HCT116 (cell line): ENCODE results near the gene DHRSX. TPM values are rescaled to one million over a fixed set of nuclear protein-coding genes. Genes with fewer than 3 reads are reported as not detected.
"Not testable (repeated sequence)": the region's sequence is repeated elsewhere in the genome, so short reads cannot be mapped to it uniquely, and the experiment has no call there.

Source experiments
- ATAC-seq: fragments of 200-7000 bp; cut with Tn5 transposase; 2 replicates; pipeline ENCODE4 v1.9.1; 2020; ENCODE audit warnings: mild to moderate bottlenecking, moderate library complexity
- BruUV-seq: library from RNA; stranded (reverse); fragments of 400-500 nt; replicated peaks from 2 replicates; lab custom pipeline; 2021; lab: Mats Ljungman, UMichigan
- CTCF ChIA-PET: fragments of 300-600 bp; sonication (Branson Sonifier 250); formaldehyde crosslinking; loops from one replicate; lab custom pipeline; 2021; ENCODE audit warnings: antibody characterized with exemption; lab: Charles Lee
- POLR2A ChIA-PET: fragments of 300-600, 350-600 bp; sonication (Branson Sonifier 250); formaldehyde crosslinking; loops from one replicate; lab custom pipeline; 2021; ENCODE audit warnings: antibody characterized with exemption; lab: Charles Lee
- RAD21 ChIA-PET, 2 experiments: fragments of 300-600 bp; sonication (Branson Sonifier 250); formaldehyde crosslinking; loops; one replicate each; lab custom pipeline; 2023; ENCODE audit warnings: low total read pairs in 2 of 2; ENCODE audit not compliant: uncharacterized antibody in 2 of 2, unreplicated experiment in 2 of 2, low non-redundant PET in 1 of 2; lab: Charles Lee
- DNase-seq: peaks from one replicate; pipeline ENCODE4 v3.0.0-alpha.2; 2010; ENCODE audit warnings: low read depth, low spot score
- H2AFZ ChIP-seq: fragments of 200-600 bp; shearing (Covaris generic), sonication (generic); 2 replicates; pipeline ENCODE4 v1.6.1; 2017; ENCODE audit warnings: low read depth, mixed run types, mixed read lengths, antibody characterized with exemption, low read length; ENCODE audit not compliant: poor library complexity, severe bottlenecking
- H3K27ac ChIP-seq: 2 replicates; pipeline ENCODE4 v1.5.1; 2012; ENCODE audit warnings: low read depth, low read length
- H3K27me3 ChIP-seq: fragments of 200-600 bp; sonication (generic); 2 replicates; pipeline ENCODE4 v1.6.1; 2016; ENCODE audit warnings: mixed run types, low read length, mixed read lengths; ENCODE audit not compliant: insufficient read depth
- H3K36me3 ChIP-seq, 2 experiments: fragments of 200-500 bp in 1 of 2; fragments of 200-600 bp in 1 of 2; sonication (Bioruptor generic) in 1 of 2; sonication (generic) in 1 of 2; 2 replicates each; pipeline versions ENCODE4 v1.5.1 to v1.6.1; 2014 to 2016; ENCODE audit warnings: low read length in 2 of 2, inconsistent platforms in 1 of 2, mixed read lengths in 1 of 2, mixed run types in 1 of 2; ENCODE audit not compliant: insufficient read depth in 2 of 2, control insufficient read depth in 1 of 2
- H3K4me1 ChIP-seq, 2 experiments: fragments of 200-600 bp in 1 of 2; sonication (generic) in 1 of 2; 2 replicates each; pipeline versions ENCODE4 v1.5.1 to v1.6.1; 2012 to 2017; ENCODE audit warnings: low read length in 2 of 2, inconsistent platforms in 1 of 2, mild to moderate bottlenecking in 1 of 2, mixed read lengths in 1 of 2, mixed run types in 1 of 2, moderate library complexity in 1 of 2; ENCODE audit not compliant: insufficient read depth in 2 of 2, control insufficient read depth in 1 of 2
- H3K4me2 ChIP-seq: fragments of 200-600 bp; sonication (generic); 2 replicates; pipeline ENCODE4 v1.6.1; 2017; ENCODE audit warnings: mixed run types, low read length, mixed read lengths
- H3K4me3 ChIP-seq, 2 experiments: fragments of 200-600 bp in 1 of 2; sonication (generic) in 1 of 2; replicated peaks in 1 of 2; 2 replicates each; pipeline ENCODE4 v1.5.1; 2011 to 2016; ENCODE audit warnings: low read length in 2 of 2, control low read depth in 1 of 2, low read depth in 1 of 2, mild to moderate bottlenecking in 1 of 2, mixed read lengths in 1 of 2, mixed run types in 1 of 2
- H3K79me2 ChIP-seq: fragments of 200-600 bp; sonication (generic); 2 replicates; pipeline ENCODE4 v1.6.1; 2017; ENCODE audit warnings: mild to moderate bottlenecking, mixed run types, low read length, moderate library complexity, mixed read lengths; ENCODE audit not compliant: insufficient read depth
- H3K9ac ChIP-seq: fragments of 200-600 bp; sonication (generic); 2 replicates; pipeline ENCODE4 v1.6.1; 2016; ENCODE audit warnings: low read length, mixed read lengths
- H3K9me2 ChIP-seq: fragments of 200-600 bp; sonication (generic), shearing (Covaris generic); 2 replicates; pipeline ENCODE4 v1.6.1; 2017; ENCODE audit warnings: mixed run types, mild to moderate bottlenecking, moderate library complexity; ENCODE audit not compliant: insufficient read depth
- H3K9me3 ChIP-seq, 2 experiments: fragments of 200-500 bp in 1 of 2; fragments of 200-600 bp in 1 of 2; sonication (Bioruptor generic) in 1 of 2; sonication (generic) in 1 of 2; 2 replicates each; pipeline ENCODE4 v1.6.1; 2014 to 2017; ENCODE audit warnings: low read length in 2 of 2, mixed read lengths in 2 of 2, inconsistent platforms in 1 of 2, low read depth in 1 of 2, mild to moderate bottlenecking in 1 of 2, mixed run types in 1 of 2, moderate library complexity in 1 of 2; ENCODE audit not compliant: control insufficient read depth in 1 of 2, insufficient read depth in 1 of 2
- H4K20me1 ChIP-seq: fragments of 200-600 bp; sonication (generic), shearing (Covaris generic); 2 replicates; pipeline ENCODE4 v1.6.1; 2017; ENCODE audit warnings: mixed run types, mild to moderate bottlenecking, moderate library complexity; ENCODE audit not compliant: insufficient read depth
- CEBPB ChIP-seq: IDR thresholded peaks from 2 replicates; pipeline ENCODE4 v1.6.1; 2012; ENCODE audit warnings: low read depth
- EZH2 ChIP-seq: fragments of 200-600 bp; sonication (generic); IDR thresholded peaks from 2 replicates; pipeline ENCODE4 v1.6.1; 2017; ENCODE audit warnings: antibody characterized with exemption, mixed run types
- EZH2phosphoT487 ChIP-seq: fragments of 200-600 bp; IDR thresholded peaks from 2 replicates; pipeline ENCODE4 v1.6.1; 2018; ENCODE audit warnings: antibody characterized with exemption, borderline replicate concordance
- FOSL1 ChIP-seq: IDR thresholded peaks from 2 replicates; pipeline ENCODE4 v1.6.1; 2012; ENCODE audit warnings: low read depth
- JUND ChIP-seq: IDR thresholded peaks from 2 replicates; pipeline ENCODE4 v1.6.1; 2012
- MAX ChIP-seq: IDR thresholded peaks from 2 replicates; pipeline ENCODE4 v1.6.1; 2012
- POLR2A ChIP-seq: IDR thresholded peaks from 2 replicates; pipeline ENCODE4 v1.7.0; 2011; ENCODE audit warnings: borderline replicate concordance; ENCODE audit not compliant: insufficient read depth, insufficient read length; ENCODE audit errors: extremely low read depth
- POLR2AphosphoS5 ChIP-seq: IDR thresholded peaks from 2 replicates; pipeline ENCODE4 v1.6.1; 2011; ENCODE audit warnings: mild to moderate bottlenecking, low read depth, low read length, moderate library complexity
- REST ChIP-seq: IDR thresholded peaks from 2 replicates; pipeline ENCODE4 v1.6.1; 2012; ENCODE audit warnings: low read depth
- ZFX ChIP-seq: fragments of 450-650 bp; IDR thresholded peaks from 2 replicates; pipeline ENCODE4 v1.6.1; 2017
- intact Hi-C: fragments of 100-400 bp; cut with micrococcal nuclease; formaldehyde crosslinking; loops from 2 replicates; pipeline ENCODE4 v1.10.0; 2022
- total RNA-seq: library from RNA; stranded (reverse); gene quantifications from one replicate; pipeline ENCODE4 v1.2.1, GENCODE V29; 2021; ENCODE audit not compliant: unreplicated experiment

DHRSX gene
- total RNA-seq, 1 experiment from 2014 or later = 11.9 TPM

- POLR2A ChIA-PET = no interaction called here
- H3K4me2 ChIP-seq = no peak overlapping the region
- no peak overlapping the region for H2AFZ ChIP-seq
- ATAC-seq = no peak
- RAD21 ChIA-PET = no interaction called here
- H3K4me1 ChIP-seq = no peaks in the 10 kb centered on the region
- no peaks in the 10 kb centered on the region for H3K9me2 ChIP-seq
- no peaks in the 10 kb centered on the region for H3K9me3 ChIP-seq
- TF ChIP-seq CEBPB (no peak), POLR2A (no peak), ZFX (no peak), EZH2 (no peak), FOSL1 (no peak), JUND (no peak), POLR2AphosphoS5 (no peak), EZH2phosphoT487 (no peak), REST (no peak), MAX (no peak)
- TF ChIP-seq, all 23 proteins: peak for 0
- Histone ChIP-seq H3K27ac (no peak overlapping the region), H3K4me3 (no peak overlapping the region), H3K36me3 (no peaks in the 10 kb centered on the region), H3K9ac (no peak overlapping the region), H4K20me1 (no peaks in the 10 kb centered on the region), H3K79me2 (no peaks in the 10 kb centered on the region), H3K27me3 (no peaks in the 10 kb centered on the region)
- intact Hi-C loops = no loop called here
- no TSS peak for BruUV-seq
- CTCF ChIA-PET = no interaction called here
- DNase-seq = no peak
Measured at GRCh38 chrX:2507196-2507595, 6.4 kb upstream of the DHRSX start.

GRCh38 chrX:2505341-2505740 is 4.6 kb upstream of the DHRSX start:
- intact Hi-C loops, H3K79me2 ChIP-seq, H3K36me3 ChIP-seq, H3K4me3 ChIP-seq, H3K27me3 ChIP-seq, H3K4me1 ChIP-seq, DNase-seq, ATAC-seq, H3K9me3 ChIP-seq, H3K4me2 ChIP-seq, H3K9ac ChIP-seq, BruUV-seq, RAD21 ChIA-PET, CTCF ChIA-PET, H2AFZ ChIP-seq, POLR2A ChIA-PET, H3K9me2 ChIP-seq, H3K27ac ChIP-seq, H4K20me1 ChIP-seq: not testable (repeated sequence)
